NCI-H187 (cell line): ENCODE data around the gene SRP68.
"Not testable (repeated sequence)": the region's sequence is repeated elsewhere in the genome, so short reads cannot be mapped to it uniquely, and the experiment has no call there.

Experiments
- DNase-seq, 2 experiments: peaks; one replicate each; lab custom pipeline; 2025; lab: John Stamatoyannopoulos, UW

Gene SRP68

DNA sequence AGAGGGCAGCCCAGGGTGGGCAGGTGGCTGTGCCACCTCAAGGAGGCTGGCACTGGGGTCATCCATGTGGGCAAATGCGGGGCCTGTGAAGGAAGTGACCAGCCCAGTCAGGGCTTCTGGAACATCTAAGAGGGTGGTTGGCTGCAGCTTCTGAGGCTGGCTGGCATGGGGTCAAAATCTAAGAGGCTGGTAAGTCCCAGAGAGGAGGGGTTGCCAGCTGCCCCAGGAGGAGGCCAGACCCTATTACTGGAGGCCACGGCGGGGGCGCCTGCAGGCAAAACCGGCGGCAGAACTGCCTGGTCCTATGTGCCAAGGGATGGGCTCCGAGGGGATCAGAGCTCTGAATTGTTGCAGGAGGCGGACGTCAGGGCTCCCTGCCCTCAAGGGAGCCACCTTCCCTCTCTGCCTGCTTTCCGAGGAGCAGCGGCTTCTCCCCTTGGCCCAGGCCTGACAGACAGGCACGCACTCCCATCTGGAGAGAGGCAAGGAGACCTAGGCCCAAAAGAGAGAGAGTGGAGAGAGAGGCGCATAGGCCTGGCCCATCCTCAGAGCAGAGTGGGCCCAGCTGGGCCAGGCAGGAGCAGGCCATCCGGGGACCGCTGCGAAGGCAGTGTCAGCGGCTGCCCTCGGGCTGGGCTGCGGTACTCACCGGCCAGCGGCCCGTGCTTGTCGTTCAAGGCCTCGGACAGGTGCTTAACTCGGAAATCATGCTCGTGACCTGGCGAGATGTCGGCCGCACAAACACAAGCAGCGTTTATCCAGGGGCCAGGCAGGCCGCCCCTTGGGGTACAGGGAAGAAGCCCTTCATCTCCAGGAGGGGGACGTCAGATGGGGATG, 17.6 kb upstream of the SRP68 start:
- DNase-seq: no peak

DNA sequence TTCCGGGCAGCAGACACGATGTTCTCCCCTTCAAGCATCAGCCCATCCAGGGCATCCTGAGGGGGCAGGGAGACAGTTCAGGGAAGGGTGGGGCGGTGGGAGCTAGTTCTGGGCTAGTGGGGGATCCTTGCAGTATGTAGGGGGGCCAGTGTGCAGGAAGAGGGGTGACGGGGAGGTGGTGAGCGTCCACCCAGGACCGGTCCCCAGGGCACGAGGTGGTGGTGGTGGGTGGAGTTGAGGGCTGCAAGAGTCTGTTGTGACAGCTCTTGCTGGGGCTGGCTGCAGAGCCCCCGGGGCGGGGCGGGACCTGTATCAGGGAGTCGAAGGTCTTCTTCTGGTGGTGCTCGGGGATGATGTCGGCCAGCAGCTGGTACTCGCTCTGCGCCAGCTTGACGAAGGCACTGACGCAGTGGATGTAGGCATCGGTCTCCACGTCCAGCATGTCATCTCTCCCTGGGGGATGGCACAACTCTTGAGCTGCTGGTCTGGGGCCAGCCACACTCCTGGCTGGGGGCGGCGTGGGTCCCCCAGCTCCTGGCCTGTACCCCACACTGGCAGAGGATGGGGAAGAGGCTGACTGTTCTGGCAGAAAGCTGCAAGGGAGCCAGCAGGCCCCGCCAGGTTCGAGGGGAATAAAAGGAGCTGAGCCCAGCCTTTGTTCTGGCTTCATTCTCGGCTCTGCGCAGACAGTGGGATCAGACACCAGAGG, 16.7 kb upstream of the SRP68 start:
- no peak for DNase-seq

- DNase-seq: no peak
Measured at GRCh38 chr17:76088041-76088867, 15.9 kb upstream of the SRP68 start.

GRCh38 chr17:76087531-76087930, 15.2 kb upstream of the SRP68 start:
- DNase-seq: no peak

- no peak for DNase-seq
Measured at GRCh38 chr17:76086384-76086783, 14.1 kb upstream of the SRP68 start.

DNA sequence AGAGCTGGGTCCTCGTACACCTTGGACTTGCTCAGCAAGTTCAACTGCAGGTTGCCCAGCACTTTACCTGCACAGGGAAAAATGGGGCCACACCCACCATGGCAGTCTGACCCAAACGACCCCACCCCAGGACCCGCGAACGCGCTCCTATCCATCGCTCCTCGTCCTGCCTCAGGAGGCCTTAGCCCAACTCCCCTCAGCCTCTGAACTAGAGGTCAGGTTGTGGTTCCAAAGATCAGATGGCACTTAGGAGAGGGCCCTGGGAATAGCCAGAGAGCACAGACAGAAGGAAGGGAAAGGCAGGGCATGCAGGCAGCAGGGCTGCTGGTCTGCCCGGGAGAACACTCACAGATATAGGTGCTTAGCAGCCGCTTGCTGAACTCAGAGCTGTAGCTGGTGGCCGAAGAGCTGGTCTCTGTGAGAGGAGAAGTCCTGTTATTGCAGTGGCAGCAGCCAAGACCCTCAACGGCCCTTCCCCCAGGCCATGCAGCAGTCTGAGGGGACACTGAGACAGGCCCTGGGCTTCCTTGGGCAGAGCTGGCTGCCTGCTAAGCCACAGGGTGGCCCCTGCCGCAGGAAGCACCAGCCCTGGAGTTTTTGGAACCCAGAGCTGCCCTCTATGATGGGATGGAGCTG, 13.5 kb upstream of the SRP68 start:
- no peak for DNase-seq

DNA sequence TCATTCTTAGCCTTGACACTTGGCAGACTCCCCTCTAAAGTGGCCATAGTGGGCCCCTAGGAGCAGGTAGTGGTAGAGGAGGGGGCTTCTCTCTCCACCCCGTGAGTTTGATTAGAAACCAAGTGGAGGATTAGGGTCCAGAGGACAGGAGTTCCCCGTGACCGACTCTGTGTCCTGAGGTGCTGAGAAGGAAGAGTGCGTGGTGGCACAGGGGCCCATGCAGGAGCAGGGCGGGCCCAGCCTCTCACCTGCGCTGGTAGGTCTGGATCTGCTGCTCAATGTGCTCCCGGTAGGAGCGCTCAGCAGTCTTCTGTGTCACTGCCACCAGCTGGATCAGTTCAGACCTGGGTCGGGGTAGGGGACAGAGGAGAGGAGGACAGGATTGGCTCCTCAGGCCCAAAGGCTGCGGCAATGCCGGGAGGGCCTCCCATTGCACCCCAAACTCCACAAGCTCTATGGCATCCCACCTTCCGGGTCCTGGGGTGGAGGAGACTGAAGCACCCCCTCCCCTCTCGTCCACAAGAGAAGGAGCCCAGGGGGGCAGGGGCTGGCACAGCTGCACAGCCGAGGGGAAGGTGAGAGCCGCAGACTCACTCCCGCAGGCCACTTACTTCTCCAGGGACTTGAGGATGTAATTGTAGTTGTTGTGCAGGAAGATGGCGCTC, 12.9 kb upstream of the SRP68 start:
- peak in 1 of 2 experiments; percentile 37 for DNase-seq

DNA sequence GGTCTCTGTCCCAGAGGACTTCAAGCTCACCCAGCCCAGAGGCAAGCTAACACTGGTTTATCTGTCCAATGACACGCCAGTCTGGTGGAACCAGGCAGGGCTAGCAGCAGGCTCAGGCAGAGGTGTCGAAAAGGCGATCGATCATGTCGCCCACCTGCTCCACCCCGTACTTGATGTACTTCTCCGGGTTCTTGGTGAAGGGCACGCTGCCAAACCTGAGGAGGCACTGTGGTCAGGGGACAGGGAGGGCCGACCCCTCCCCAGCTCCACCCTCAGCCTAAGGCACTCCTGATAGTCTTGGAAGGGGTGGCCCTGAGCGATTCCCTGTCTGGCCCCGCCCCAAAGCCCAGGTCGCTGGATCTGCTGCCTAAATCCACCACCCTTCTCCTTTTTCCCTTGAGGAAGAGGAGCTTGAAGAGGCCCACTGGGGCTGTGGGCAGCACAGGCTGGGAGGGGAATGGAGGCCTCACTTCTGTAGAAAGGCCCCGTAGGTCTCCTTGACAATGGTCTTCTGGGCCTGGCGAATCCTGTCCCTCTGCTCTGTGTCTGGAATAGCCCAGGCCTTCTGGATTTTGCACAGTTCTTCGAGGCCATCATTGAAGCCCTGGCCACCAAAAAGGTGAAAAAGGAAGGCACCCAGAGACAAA, 11.3 kb upstream of the SRP68 start:
- no peak for DNase-seq

- DNase-seq: no peak
Measured at GRCh38 chr17:76082326-76083251, 10.3 kb upstream of the SRP68 start.

DNA sequence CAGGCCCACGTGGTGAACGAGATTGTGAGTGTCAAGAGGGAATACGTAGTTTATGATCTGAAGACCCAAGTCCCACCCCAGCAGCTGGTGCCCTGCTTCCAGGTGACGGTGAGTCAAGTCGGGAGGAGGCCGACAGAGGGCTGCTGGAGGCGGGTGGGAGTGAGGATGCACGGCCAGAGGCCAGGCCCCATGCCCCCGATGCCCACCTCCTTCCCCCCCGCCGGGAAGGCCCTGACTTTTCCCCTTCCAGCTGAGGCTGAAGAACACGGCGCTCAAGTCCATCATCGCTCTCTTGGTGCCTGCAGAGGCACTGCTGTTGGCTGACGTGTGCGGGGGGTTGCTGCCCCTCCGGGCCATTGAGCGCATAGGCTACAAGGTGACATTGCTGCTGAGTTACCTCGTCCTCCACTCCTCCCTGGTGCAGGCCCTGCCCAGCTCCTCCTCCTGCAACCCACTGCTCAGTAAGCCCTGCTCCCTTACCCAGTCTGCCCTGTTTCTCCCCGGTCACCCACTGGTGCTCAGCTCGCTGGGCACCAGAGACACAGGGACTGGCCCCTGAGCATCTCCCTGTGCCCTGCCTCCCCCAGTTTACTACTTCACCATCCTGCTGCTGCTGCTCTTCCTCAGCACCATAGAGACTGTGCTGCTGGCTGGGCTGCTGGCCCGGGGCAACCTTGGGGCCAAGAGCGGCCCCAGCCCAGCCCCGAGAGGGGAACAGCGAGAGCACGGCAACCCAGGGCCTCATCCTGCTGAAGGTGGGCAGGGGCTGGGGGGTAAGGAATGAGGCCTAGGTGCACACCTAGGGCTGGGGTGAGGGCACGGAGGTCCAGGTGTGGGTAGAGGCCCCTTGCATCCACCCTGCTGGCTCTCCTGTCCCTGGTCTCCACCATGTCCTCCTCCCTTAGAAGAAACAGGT, 9.2 kb upstream of the SRP68 start:
- DNase-seq: no peak

DNA sequence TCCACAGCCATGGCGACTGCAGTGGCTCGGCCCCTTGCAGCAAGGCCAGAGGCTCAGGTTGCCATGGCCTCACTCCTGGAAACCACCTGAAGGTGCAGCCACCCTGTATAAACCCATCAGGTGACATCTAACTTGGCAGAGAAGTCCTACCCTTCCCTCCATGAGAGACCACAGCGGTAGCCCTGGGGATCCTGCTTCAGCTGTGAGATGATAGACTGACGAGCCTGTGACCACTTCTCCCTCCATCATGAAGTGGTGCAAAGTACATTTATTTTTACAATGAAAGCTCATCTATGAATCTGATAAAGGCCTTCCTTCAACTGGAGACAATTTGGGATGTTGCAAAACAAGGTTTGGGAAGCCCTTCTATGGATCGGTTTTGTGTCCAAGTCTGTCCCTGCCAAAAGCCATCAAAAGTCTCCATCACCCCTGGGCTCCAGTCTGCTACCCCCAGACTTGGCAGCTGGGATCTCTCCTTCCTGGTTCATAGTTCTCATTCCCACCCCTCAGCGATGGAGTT, 8.5 kb upstream of the SRP68 start:
- DNase-seq: no peak

DNA sequence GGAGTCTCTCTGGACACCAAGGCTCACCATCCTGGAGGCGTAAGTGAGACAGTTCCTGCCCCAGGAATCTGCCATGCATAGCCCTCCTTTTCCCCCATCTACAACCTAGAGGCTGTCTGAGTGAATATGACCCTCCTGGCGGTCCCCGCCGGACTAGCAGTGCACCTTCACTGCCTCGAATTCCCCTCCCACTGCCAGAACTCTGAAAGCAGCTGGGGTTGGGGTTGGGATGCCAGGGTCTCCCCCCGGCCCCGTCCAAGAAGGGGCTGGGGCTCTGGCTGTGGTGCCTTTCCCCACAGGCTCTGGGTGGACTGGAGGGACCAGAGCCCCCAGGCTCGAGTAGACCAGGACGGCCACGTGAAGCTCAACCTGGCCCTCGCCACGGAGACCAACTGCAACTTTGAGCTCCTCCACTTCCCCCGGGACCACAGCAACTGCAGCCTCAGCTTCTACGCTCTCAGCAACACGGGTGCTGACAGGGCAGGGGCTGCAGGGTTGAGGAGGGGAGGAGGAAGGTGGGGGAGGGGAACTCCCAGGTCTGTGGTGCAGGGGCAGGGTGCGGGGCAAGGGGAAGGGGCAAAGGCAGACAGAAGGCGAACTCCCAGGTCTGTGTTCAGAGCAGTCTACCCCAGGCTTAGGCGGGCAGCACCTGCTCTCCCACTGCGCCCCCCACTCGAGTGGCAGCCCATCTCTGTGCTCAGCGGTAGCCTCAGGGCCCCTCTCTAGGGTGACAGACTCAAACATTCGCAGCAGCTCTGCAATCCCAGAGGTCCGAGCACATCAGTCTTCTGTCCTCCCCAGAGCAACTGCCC, 7.8 kb upstream of the SRP68 start:
- DNase-seq: no peak

DNA sequence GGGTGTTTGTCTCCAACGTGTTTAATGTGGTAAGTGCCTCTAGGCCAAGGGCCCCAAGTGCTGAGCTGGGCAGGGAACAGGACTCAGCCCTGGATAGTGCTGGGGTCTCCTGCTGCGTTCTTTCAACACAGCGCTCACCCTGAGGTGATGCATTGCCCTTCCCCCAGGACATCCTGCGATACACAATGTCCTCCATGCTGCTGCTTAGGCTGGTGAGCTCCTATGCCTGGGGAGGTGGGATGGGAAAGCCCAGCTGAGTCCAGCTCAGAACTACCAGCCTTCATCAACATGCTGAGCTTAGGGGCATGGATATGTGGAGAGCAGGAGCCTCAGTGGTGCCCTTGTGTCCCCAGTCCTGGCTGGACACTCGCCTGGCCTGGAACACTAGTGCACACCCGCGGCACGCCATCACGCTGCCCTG, 7.2 kb upstream of the SRP68 start:
- no peak for DNase-seq

DNA sequence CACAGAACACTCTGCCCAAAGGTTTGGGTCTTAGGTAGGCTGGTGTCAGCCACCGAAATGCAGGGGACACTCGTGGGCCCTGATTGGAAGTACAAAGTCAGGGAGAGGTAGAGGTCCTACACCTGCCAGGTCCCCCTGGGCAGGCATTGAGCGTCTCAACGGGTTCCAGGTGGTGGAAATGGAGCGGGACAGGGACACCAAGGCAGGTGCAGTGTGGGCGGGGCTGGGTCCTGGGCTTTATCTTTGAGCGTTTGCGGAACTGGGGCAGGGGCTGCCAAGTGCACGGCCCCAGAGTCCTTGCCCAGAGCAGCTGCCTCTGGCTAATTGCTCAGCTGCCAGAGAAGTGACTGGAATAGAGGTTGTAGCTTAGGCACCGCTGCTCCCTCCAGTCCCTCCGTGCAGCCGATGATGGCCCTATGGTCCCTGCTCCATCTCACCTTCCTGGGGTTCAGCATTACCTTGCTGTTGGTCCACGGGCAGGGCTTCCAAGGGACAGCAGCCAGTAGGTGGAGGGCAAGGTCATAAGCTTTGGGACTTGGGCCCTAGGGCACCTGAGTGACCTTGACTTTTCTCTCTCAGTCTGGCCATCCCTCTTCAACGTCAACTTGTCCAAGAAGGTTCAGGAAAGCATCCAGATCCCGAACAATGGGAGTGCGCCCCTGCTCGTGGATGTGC, 6.7 kb upstream of the SRP68 start, which contains the start of gene ZACN:
TSS of gene ZACN (plus strand) at position 323 of the 675 bp plus-strand sequence. CDS start at position 406, 83 bp downstream.
- DNase-seq: peak; percentile 62 to 83

- DNase-seq: not testable (repeated sequence)
Measured at GRCh38 chr17:76078370-76078769, 6.1 kb upstream of the SRP68 start.

DNA sequence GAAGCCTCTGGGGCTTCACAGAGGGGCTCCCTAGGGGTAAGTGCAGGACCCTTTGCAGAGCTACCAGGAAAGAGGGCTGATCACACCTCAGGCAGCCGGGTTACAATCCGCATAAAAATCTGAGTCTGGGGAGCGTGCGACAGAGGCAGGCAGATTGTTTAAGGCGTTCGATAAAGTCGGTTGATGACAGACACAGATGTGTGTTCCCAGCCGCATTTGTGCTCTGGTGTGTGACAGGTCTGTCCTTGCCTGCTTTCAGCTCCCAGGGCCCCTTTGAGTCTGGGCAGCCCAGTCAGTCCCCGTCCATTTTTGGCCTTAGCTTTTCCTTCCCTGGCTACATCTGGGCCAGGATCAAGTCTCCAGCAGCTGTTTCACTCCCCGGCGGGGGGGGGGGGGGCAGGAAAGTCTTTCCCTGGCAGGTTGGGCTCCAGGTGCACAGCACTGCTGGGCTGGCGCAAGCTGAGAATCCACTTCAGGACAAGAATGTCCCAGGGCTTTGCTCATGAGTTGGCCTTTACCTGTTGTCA, 5.3 kb upstream of the SRP68 start:
- peak; percentile 41 to 42 for DNase-seq
